NCI-H526 (cell line): ENCODE data around the gene MRPL9.

Experiments
- DNase-seq, 2 experiments: peaks; one replicate each; lab custom pipeline; 2025; lab: John Stamatoyannopoulos, UW

Gene MRPL9

DNA sequence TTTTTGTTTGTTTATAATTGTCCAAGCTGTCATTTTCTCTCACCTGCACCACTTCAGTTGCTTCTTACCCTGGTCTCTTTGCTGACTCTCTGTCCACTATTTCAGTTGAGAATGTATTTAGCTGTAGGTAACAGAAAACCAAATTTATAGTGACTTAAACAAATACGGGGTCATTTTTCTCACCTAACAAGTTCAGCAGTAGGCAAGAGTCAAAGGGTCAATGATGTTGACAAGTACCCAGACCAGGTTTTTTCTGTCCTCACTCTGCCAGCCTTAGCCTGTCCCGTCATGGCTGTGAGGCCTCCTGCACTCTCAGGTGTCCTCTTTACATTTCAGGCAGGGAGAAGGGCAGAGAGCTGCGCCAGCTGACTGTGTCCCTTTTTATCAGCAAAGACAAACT lies 30.2 kb downstream of the MRPL9 start:
- DNase-seq = no peak

DNA sequence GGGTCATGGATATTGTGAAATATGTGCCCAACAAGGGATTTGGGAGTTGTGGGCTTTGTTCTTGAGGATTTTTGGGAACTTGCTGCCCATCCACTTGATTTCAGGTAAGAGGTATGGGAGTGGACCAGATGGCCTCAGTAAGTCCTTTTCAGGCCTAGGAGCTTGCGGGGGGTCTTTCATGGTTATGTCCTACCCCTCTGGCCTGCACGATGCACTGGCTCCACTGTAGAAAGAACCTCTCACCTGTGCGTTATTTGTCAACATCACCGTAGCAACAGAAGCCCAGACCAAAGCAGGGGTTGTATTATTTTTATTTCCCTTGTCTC lies 33.4 kb downstream of the MRPL9 start:
- no peak for DNase-seq

DNA sequence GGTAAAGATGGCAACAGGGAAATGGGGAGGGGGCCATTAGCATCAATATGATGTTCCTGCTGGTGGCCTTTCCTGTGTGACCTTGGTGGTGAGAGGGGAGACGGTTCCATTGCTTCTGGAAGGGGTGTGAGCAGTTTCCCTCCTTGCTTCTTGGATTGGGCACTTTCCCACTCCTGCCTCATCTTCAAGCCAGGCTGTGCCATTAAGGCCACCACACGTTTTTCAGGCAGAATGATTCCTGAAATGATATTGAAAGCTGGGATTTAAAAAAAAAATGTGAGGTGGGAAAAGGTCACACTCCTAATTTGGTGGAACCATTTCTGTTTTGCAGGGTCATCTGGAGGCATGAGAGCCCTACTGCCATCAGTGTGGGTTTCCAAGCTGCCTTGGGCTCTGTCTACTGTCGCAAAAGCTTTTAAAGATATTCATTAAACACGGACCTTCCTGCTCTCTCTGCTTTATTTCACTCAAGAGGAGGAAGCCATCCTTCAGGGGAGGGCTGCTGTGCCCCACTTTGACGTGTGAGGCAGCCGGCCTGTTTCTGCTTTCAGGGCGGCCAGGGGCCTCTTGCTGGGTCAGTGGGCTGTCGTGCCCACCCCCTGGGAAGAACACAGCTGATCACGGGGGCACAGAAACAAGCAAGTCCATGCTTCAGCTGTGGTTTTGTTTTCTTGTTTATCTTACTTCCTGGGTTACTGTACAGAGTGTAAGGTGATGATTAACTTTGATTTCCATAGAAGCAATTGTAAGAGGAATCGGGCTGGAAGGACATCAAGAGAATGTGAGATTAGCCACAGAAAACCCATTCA lies 33.9 kb downstream of the MRPL9 start:
- no peak for DNase-seq

DNA sequence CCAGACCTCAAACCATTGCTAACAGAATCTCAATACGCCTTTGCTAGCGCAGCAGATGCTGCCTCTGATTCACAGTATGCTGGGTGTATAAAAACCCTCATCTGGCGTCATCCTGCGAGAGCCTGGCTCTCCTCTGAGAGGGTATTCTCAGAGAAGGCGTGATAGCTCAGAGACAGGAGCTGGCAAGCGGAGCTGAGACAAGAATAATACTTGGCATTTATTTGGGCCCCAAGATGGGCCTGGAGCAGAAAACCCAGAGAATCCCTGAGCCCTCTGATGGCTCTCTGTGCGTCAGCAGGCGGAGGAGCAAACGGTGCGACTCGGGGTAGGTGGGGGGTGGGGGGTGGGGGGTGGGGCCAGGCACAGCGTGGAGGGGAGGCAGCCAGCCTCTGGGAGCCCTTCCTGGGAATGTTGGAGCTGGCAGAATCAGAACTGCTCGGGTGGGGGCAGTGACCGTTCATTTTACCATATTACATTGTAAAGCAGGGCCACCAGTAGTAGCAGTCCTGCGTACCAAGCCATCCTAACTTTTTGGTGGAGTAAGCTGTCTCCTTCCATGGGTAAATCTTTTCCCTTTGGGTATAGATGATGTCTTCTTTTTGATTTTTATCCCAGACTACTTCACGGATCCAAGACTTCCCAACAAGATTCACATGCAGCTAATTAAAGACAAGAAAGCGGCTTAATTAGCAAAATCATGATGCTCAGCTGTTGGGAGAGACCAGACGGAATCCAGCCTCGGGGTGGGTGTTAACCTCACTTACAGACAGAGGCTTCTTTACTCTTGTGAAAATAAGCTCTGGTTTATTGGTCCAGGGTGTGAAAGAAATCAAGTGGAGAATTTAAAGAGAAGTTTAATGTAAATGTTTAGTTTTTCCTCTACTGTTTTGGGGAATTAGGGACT lies 34.9 kb downstream of the MRPL9 start:
- no peak for DNase-seq

DNA sequence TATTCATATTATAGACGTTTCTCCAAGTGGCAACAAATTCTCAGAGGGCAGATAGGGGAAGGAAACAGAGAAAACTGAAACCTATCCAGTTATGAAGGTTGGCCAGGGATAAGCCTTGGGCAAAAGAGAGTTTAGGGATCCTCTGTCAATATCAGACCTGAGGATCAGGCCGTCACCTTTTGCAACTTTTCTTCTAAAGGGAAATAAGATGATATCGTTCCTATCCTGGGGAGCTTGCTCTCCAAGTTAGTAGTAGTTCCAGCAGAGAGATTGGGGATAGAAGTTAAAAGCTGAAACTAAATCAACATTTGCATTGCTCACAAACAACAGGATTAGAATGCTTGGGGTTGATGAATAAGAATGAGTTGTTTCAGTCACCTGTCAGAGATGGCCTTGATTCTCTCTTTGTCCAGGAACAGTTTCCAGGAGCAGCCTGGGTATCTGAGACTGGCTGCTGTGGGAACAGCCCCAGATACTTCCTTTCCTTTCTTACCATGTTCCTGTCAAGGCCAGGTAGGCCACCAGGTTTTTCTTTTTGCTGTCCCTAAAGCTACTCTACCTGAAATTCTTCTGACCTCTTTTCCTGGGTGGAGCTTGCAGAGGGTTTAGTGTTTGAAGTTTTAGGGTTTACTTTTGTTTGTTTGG lies 39.4 kb downstream of the MRPL9 start:
- DNase-seq = no peak

DNA sequence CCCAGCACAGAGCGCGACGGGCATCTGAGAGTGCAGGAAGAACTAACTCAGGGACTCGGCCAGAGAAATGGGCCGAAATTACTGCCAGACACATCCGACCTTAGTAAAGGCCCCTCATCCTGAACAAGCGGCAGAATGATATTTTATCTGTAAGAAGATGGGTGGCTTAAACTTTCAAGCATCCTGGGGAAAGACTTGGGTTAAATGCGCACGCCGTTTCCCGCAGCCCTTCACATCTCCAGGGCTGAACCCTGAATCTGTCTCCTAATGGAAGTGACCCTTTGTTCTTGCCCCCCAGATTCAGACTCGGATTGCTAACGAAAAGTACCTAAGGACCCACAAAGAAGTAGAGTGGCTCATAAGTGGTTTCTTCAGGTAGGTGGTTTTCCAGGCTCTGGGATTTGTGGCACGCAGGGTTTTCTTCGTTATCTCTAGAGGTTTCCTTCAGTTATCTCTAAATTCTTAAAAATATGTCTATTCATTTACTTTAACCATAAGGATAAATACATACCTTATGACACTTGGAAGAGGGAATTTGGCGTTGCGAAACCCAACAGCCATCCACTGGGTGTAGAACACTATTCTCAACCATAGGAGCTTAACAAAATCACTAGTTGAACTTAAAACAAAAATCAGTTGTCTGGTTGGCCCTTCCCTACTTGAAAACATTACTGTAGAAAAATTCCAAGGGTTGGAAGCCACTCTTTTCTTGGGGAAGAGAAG lies 41.3 kb downstream of the MRPL9 start:
- no peak for DNase-seq

DNA sequence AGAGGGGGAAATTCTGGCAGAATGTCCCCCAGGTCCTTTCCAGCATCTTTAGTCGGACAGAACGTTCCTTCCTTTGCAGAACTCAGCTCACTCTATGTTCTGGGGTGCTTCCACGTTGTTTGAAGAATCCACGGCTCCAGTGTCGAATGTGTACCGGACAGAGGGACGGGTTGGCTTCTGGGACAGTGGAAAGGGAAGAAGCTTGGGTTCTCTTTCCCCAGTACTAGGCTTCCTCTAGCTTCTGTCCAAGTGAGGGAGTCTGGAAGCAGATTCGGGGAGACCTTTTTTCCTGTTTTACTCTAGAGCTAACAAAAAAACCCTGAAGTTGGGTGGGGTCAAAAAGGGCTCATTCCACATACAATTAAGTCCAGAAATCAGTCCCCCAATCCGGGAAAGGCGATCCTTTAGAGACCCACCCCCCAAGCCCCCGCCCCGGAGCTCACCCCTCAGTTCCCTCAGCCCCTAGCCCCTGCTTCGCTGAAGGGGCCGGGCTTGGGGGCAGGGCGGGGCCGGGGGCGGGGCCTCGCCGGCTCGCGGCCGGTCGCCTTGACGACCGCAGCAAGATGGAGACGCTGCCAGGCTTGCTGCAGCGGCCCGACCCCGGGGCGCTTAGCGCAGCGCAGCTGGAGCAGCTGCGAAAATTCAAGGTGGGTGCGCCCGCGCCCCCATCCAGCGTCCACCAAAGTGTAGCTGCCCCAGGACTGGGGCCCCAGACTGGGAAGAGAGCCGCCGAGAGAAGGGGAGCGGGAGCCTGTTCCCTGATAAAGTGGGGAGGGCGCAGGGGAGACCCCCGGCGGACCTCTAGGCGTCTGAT lies 42.1 kb downstream of the MRPL9 start, which contains the start of gene RIIAD1:
RIIAD1 (plus strand) TSS at position 549 of the 814 bp plus-strand sequence; CDS start at position 564, 15 bp downstream.
- DNase-seq = peak in 1 of 2 experiments; percentile 82

DNA sequence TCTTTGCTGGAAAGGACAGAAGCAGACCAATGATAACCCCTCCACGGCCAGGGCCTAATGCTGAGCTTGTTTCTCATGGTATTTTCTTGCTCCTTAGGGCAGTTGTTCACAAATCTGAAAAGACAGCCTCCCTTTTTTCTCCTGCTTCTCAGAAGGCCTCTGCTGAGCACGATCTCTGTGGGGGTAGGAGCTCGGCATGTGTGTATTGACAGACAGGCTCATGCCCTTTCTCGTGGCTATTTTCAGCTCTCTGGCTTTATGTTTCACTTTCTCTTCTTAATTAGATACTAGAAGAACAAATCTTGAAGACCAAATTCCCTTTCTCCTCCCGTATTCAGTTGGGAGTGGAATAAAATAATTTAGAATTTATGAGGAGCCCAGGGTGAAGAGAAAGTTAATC lies 42.7 kb downstream of the MRPL9 start:
- no peak for DNase-seq

DNA sequence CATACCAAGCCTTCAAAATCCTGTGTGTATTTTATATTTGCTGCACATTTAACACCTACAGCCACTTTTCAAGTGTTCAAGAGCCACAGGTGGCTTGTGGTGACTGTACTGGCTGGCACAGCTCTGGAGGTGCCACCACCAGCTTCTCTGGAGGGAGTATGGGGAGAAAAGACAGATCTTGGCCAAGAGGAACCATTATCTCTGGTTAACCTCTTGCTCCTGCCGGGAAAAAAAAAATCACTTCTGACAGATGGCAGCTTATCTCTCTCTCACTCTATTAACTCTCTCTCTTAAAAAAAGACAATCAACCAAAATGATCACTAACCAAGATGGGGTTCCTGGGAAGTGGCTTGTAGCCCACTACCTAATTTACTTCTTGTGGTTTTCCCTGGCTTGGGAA lies 43.2 kb downstream of the MRPL9 start:
- no peak for DNase-seq

DNA sequence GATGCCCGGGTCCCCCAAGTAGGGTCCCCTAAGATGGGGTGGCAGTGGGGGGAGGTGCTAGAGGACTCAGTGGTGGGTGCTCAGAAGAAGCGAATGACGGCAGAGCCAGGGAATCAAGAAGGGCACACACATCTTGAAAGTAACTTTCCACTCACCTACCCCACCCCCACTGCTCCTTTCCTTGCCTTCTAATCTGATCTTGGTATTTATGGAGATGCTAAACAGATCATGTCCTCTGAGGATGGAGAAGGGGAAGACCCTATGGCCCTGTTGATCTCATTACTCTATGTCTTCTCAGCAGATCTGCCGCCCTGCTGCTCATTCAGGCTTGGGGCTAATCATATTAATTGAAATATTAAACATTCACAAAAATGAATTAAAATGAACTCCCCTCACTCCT lies 44.6 kb downstream of the MRPL9 start:
- no peak for DNase-seq

DNA sequence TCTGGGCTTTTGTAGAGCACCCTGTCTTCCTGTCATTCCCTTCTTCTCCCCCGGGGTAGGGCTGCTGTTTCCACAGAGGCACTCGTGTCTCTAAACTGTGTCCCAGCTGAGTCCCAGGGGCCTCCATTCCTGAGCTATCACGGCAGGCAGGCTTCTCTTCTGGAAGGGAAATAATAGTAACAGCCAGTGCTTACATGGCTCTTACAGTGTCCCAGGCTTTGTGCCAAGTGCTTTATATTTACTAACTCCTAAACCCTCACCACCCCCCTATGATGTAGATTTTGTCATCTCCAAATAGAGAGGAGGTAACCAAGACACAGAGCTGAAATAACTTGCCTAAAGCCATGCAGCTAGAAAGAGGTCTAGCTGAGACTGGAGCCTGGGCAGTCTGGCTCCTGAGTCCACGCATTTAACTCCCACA lies 45.3 kb downstream of the MRPL9 start:
- no peak for DNase-seq

DNA sequence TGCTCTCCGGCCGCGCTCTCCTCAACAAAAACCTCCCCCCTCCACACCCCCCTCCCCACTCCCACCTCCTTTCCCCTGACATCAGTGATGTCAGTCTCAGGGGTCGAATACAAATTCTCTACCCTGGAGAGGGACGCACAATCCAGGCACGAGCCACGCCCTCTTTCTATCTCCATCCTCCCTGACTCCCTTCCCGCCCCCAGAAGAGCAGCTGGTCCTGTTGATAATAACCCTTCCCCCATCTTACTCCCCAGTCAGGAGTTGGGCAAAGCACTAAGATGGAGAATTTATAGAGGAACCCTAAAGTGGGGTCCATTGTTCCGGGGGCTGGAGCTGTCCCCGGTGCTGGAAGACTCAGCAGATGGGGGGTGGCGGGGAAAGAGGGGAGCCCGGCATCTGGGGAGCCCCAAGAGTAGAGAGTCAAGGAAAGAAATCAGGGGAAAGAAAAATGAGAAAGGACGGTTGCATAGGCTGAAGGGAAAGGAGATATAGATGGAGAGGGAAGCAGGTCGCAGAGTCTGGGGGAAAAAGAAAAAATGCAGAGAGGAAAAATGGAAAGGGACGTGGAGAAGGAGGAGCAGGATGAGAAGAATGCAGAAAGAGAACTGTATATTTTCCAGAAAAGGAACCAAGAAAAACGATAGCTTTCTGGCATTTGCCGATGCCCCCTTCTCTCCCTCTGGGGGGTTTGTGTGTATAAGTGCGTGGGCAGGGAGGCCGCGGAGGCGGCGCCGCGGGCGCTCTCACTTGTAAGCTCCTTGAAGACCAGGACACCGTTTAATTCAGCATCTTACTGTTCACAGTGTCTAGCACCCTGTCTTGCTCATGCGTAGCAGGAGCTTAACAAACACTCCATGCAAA lies 46.3 kb downstream of the MRPL9 start, which contains the start of gene CELF3:
CELF3 (minus strand) TSS at position 33 of the 861 bp plus-strand sequence. CDS start 783 bp downstream, outside the sequence.
- DNase-seq = peak; percentile 100

DNA sequence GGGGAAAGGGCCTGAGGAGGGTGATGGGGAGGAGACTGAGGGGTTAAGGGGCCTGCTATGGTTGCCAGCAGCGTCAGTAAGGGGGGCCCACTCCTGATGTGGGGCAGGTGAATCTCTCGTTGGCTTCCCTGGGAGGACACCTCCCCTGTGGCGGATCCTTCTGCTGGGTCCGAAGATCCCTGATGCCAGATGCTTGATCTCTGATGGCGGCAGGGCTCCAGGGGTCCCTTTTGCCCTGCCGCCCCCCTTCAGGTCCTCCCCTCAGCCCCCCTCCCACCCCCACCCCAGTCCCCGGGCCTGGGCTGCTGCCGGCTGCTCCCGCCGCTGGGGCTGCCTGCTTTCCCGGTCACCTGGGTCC lies 46.9 kb downstream of the MRPL9 start:
- DNase-seq = no peak

DNA sequence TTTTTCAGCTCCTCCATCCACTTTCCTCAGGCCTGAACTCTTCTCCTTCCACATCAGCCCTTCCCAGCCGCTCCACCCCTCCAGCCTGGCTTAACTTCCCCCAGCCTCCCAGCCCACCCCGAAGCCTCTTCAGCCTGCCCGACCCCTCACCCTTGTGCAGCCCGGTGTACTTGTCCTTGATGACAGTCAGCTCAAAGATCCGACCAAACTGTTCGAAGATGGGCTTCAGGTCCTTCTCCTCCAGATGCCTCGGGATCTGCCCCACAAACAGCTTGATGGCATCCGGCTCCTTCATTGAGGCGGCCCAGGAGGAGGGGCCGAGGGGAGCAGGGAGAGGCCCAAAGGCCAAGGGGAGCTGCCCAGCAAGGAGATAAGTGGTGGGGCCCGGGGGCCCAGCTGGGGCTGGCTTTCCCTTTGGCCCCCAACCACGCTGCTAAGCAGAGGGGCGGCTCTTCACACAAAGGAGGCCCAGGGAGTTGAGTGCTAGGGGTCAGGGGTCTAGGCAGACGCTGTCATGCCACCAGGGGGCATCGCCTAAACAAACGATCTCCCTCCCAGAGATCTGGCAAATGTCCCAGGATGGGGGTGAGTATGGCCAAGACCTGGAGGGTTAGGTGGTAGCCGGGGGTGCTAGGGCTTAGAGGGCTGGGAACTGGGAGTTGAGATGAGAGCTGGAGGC lies 47.4 kb downstream of the MRPL9 start:
- peak; percentile 81 to 91 for DNase-seq

DNA sequence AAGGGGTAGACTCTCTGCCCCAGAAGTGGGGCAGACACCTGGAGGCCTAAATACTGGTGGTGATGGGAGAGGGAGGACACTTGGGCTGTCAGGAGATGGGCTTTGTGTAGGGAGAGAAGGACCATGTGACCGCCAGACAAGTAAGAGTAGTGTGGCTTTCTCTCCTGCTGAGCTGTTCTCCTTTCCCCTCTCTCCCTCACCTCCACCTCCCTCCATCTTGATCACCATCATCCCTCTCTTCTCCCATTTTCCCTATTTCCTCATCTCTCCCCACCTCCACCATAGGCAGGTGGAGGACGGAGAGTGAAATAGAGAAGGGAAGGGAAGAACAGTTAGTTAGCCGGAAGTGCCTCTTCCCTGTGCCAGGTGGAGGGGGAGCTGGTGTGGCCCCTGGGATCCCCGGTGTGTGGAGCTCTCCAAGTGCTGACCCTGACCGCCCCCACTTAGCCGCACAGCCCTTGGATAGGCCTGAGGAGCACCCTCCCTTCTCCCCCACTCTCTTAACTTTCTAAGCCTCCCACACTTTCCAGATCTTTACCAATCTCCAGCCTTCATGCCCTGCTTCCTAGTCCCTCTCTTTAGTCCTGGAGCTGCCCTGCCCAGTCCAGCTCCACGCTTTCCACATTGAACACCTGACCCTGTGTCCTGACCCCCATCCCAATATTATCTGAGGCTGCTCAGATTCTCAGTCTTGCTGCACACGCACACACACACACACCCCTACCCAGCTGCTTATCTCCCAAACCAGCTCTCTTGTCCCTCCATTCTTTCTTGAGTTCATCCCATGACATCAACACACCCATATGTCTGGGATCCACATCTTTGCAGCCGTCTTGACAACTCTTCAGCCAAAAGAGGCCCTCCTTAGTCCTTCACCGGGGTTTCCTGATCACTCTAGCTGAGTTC lies 48.2 kb downstream of the MRPL9 start:
- DNase-seq = no peak

DNA sequence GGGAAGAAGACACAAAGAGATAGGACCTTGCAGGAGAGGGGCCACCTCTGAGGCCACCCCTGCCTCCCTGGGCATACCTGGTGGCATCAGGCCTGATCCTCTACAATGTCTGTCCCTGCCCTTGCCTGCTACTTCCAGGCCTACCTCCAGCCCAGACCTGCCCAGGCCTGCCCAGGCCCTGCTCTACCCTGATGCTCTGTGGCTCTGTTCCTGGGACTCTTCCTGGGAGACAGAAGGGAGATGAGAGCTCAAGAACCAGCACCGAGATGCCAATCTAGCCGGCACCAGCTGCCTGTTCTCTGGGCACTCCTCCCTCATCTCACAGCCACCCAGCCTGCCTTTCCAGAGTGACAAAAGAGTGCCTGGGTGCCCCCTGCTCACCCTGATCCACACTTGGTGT lies 49.4 kb downstream of the MRPL9 start:
- DNase-seq = peak; percentile 31 to 77

DNA sequence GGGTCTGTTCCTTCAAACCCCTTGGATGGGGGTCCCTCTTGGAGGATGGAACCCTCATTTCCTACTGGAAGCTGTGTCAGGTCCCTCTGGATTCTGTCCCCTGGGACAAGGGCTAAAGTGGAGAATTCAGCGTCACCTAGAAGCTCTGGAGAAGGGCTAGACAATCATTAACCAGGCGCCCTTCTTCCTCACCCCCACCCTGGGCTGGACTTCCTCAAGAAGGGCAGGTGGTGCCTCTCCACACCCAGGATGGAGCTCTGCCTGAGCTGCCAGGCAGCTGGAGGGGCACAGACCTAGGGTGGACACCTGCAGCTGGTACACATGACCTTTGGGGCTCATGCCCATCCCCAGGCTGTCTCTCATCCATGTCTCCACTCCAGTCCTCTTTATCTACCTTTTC lies 50.3 kb downstream of the MRPL9 start:
- peak; percentile 77 to 95 for DNase-seq

DNA sequence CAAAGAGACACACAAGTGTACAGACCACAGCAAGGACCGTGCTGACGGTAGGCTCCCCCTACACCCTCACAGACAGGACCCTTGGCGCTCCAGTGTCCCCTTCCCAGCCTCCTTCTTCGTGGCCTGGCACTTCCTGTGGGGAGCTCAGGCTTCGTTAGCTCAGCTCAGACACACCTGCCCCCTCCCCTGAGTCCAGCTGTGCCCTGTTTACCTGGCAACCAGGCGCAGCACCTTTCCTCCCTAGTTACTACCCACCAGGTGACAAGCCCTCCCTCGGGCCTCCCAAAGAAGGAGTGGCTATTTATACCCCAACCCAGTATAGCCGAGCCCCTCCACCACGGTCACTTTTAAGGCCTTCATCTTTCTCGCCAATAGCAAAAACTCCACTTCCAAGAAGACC lies 51.3 kb downstream of the MRPL9 start:
- peak; percentile 37 to 84 for DNase-seq
